ENCODE data around the gene KRT12.

Gene KRT12

GRCh38 chr17:40884708-40885512 lies 17.9 kb upstream of the KRT12 start, which contains the start of gene KRT20:
Gene KRT20 (minus strand): TSS chr17:40885242. CDS start chr17:40885185, 57 bp downstream.
- peaks cover 7 to 16% of the 10 kb centered on the region in 2 donors for H3K4me1 ChIP-seq (ENCODE audit: control insufficient read depth in 2 of 2, insufficient read depth in 2 of 2, low read length in 2 of 2)
- H3K27me3 ChIP-seq (ENCODE audit: control insufficient read depth in 2 of 2, insufficient read depth in 2 of 2, low read length in 2 of 2), result no peaks in the 10 kb centered on the region
- H3K9me3 ChIP-seq (ENCODE audit: control insufficient read depth in 2 of 2, low read length in 2 of 2), result no peaks in the 10 kb centered on the region
- peak within 1 kb of the TSS; percentile 61 to 63 for H3K9ac ChIP-seq (ENCODE audit: low read depth in 1 of 2, low read length in 2 of 2)
- H3K36me3 ChIP-seq (ENCODE audit: control insufficient read depth in 2 of 2, insufficient read depth in 2 of 2, low read length in 2 of 2), result peaks cover 2% of the 10 kb centered on the region in 2 donors
- peak within 1 kb of the TSS; percentile 66 to 82 for H3K4me3 ChIP-seq (ENCODE audit: low read length in 2 of 2)
- H3K27ac ChIP-seq (ENCODE audit: low read depth in 2 of 2, low read length in 2 of 2), result peak within 1 kb of the TSS; percentile 83 to 86

- peak overlapping the region; percentile 63 to 69 for H3K9ac ChIP-seq (ENCODE audit: low read depth in 1 of 2, low read length in 2 of 2)
- no peaks in the 10 kb centered on the region for H3K27me3 ChIP-seq (ENCODE audit: control insufficient read depth in 2 of 2, insufficient read depth in 2 of 2, low read length in 2 of 2)
- no peaks in the 10 kb centered on the region for H3K9me3 ChIP-seq (ENCODE audit: control insufficient read depth in 2 of 2, low read length in 2 of 2)
- H3K4me1 ChIP-seq (ENCODE audit: control insufficient read depth in 2 of 2, insufficient read depth in 2 of 2, low read length in 2 of 2), result peaks cover 7 to 16% of the 10 kb centered on the region in 2 donors
- H3K27ac ChIP-seq (ENCODE audit: low read depth in 2 of 2, low read length in 2 of 2), result peak overlapping the region; percentile 83 to 86
- peaks cover 5 to 9% of the 10 kb centered on the region in 2 donors for H3K36me3 ChIP-seq (ENCODE audit: control insufficient read depth in 2 of 2, insufficient read depth in 2 of 2, low read length in 2 of 2)
- H3K4me3 ChIP-seq (ENCODE audit: low read length in 2 of 2), result peak overlapping the region; percentile 66 to 82
Observed at GRCh38 chr17:40883626-40884334, 16.8 kb upstream of the KRT12 start.

GRCh38 chr17:40883031-40883430 lies 16.0 kb upstream of the KRT12 start:
- H3K27ac ChIP-seq (ENCODE audit: low read depth in 2 of 2, low read length in 2 of 2), result peak overlapping the region; percentile 80 to 82
- peak overlapping the region in 1 of 2 donors; percentile 62 for H3K9ac ChIP-seq (ENCODE audit: low read depth in 1 of 2, low read length in 2 of 2)
- H3K4me3 ChIP-seq (ENCODE audit: low read length in 2 of 2), result peak overlapping the region; percentile 66 to 82

GRCh38 chr17:40879026-40879425 lies 12.0 kb upstream of the KRT12 start:
- Histone ChIP-seq H3K36me3 (ENCODE audit: control insufficient read depth in 2 of 2, insufficient read depth in 2 of 2, low read length in 2 of 2) (peaks cover 13 to 16% of the 10 kb centered on the region in 2 donors), H3K4me3 (ENCODE audit: low read length in 2 of 2) (no peak overlapping the region), H3K27me3 (ENCODE audit: control insufficient read depth in 2 of 2, insufficient read depth in 2 of 2, low read length in 2 of 2) (no peaks in the 10 kb centered on the region), H3K9me3 (ENCODE audit: control insufficient read depth in 2 of 2, low read length in 2 of 2) (no peaks in the 10 kb centered on the region), H3K4me1 (ENCODE audit: control insufficient read depth in 2 of 2, insufficient read depth in 2 of 2, low read length in 2 of 2) (peaks cover 4 to 7% of the 10 kb centered on the region in 2 donors), H3K27ac (ENCODE audit: low read depth in 2 of 2, low read length in 2 of 2) (no peak overlapping the region), H3K9ac (ENCODE audit: low read depth in 1 of 2, low read length in 2 of 2) (no peak overlapping the region)

More at GRCh38 chr17:40883031-40883430, 16.0 kb upstream of the KRT12 start:
- Histone ChIP-seq H3K4me1 (ENCODE audit: control insufficient read depth in 2 of 2, insufficient read depth in 2 of 2, low read length in 2 of 2) (peaks cover 7 to 16% of the 10 kb centered on the region in 2 donors), H3K27me3 (ENCODE audit: control insufficient read depth in 2 of 2, insufficient read depth in 2 of 2, low read length in 2 of 2) (no peaks in the 10 kb centered on the region), H3K9me3 (ENCODE audit: control insufficient read depth in 2 of 2, low read length in 2 of 2) (no peaks in the 10 kb centered on the region), H3K36me3 (ENCODE audit: control insufficient read depth in 2 of 2, insufficient read depth in 2 of 2, low read length in 2 of 2) (peaks cover 11% of the 10 kb centered on the region in 2 donors)

- Histone ChIP-seq H3K4me3 (ENCODE audit: low read length in 2 of 2) (no peak overlapping the region), H3K9ac (ENCODE audit: low read depth in 1 of 2, low read length in 2 of 2) (no peak overlapping the region)
Observed at GRCh38 chr17:40878044-40878443, 11.0 kb upstream of the KRT12 start.

GRCh38 chr17:40873801-40874200 lies 6.8 kb upstream of the KRT12 start:
- Histone ChIP-seq H3K4me1 (ENCODE audit: control insufficient read depth in 2 of 2, insufficient read depth in 2 of 2, low read length in 2 of 2) (no peaks in the 10 kb centered on the region), H3K27ac (ENCODE audit: low read depth in 2 of 2, low read length in 2 of 2) (no peak overlapping the region), H3K9me3 (ENCODE audit: control insufficient read depth in 2 of 2, low read length in 2 of 2) (no peaks in the 10 kb centered on the region), H3K27me3 (ENCODE audit: control insufficient read depth in 2 of 2, insufficient read depth in 2 of 2, low read length in 2 of 2) (no peaks in the 10 kb centered on the region), H3K36me3 (ENCODE audit: control insufficient read depth in 2 of 2, insufficient read depth in 2 of 2, low read length in 2 of 2) (peaks cover 7 to 8% of the 10 kb centered on the region in 2 donors), H3K9ac (ENCODE audit: low read depth in 1 of 2, low read length in 2 of 2) (no peak overlapping the region), H3K4me3 (ENCODE audit: low read length in 2 of 2) (no peak overlapping the region)

More at GRCh38 chr17:40878044-40878443, 11.0 kb upstream of the KRT12 start:
- H3K27ac ChIP-seq (ENCODE audit: low read depth in 2 of 2, low read length in 2 of 2), result no peak overlapping the region
- no peaks in the 10 kb centered on the region for H3K9me3 ChIP-seq (ENCODE audit: control insufficient read depth in 2 of 2, low read length in 2 of 2)
- H3K36me3 ChIP-seq (ENCODE audit: control insufficient read depth in 2 of 2, insufficient read depth in 2 of 2, low read length in 2 of 2), result peaks cover 13 to 16% of the 10 kb centered on the region in 2 donors
- H3K27me3 ChIP-seq (ENCODE audit: control insufficient read depth in 2 of 2, insufficient read depth in 2 of 2, low read length in 2 of 2), result no peaks in the 10 kb centered on the region
- peaks cover 0 to 3% of the 10 kb centered on the region in 2 donors for H3K4me1 ChIP-seq (ENCODE audit: control insufficient read depth in 2 of 2, insufficient read depth in 2 of 2, low read length in 2 of 2)

GRCh38 chr17:40873255-40873654 lies 6.2 kb upstream of the KRT12 start:
- H3K27me3 ChIP-seq (ENCODE audit: control insufficient read depth in 2 of 2, insufficient read depth in 2 of 2, low read length in 2 of 2), result no peaks in the 10 kb centered on the region
- no peak overlapping the region for H3K9ac ChIP-seq (ENCODE audit: low read depth in 1 of 2, low read length in 2 of 2)
- H3K27ac ChIP-seq (ENCODE audit: low read depth in 2 of 2, low read length in 2 of 2), result no peak overlapping the region
- H3K36me3 ChIP-seq (ENCODE audit: control insufficient read depth in 2 of 2, insufficient read depth in 2 of 2, low read length in 2 of 2), result peaks cover 4 to 7% of the 10 kb centered on the region in 2 donors
- no peaks in the 10 kb centered on the region for H3K4me1 ChIP-seq (ENCODE audit: control insufficient read depth in 2 of 2, insufficient read depth in 2 of 2, low read length in 2 of 2)
- no peak overlapping the region for H3K4me3 ChIP-seq (ENCODE audit: low read length in 2 of 2)
- H3K9me3 ChIP-seq (ENCODE audit: control insufficient read depth in 2 of 2, low read length in 2 of 2), result no peaks in the 10 kb centered on the region

- H3K9me3 ChIP-seq (ENCODE audit: control insufficient read depth in 2 of 2, low read length in 2 of 2), result no peaks in the 10 kb centered on the region
- no peaks in the 10 kb centered on the region for H3K27me3 ChIP-seq (ENCODE audit: control insufficient read depth in 2 of 2, insufficient read depth in 2 of 2, low read length in 2 of 2)
Observed at GRCh38 chr17:40872416-40872815, 5.4 kb upstream of the KRT12 start.

GRCh38 chr17:40871316-40871715 lies 4.3 kb upstream of the KRT12 start:
- Histone ChIP-seq H3K4me3 (ENCODE audit: low read length in 2 of 2) (no peak overlapping the region), H3K9me3 (ENCODE audit: control insufficient read depth in 2 of 2, low read length in 2 of 2) (no peaks in the 10 kb centered on the region), H3K27me3 (ENCODE audit: control insufficient read depth in 2 of 2, insufficient read depth in 2 of 2, low read length in 2 of 2) (no peaks in the 10 kb centered on the region), H3K4me1 (ENCODE audit: control insufficient read depth in 2 of 2, insufficient read depth in 2 of 2, low read length in 2 of 2) (no peaks in the 10 kb centered on the region), H3K9ac (ENCODE audit: low read depth in 1 of 2, low read length in 2 of 2) (no peak overlapping the region), H3K36me3 (ENCODE audit: control insufficient read depth in 2 of 2, insufficient read depth in 2 of 2, low read length in 2 of 2) (no peaks in the 10 kb centered on the region), H3K27ac (ENCODE audit: low read depth in 2 of 2, low read length in 2 of 2) (no peak overlapping the region)

More at GRCh38 chr17:40872416-40872815, 5.4 kb upstream of the KRT12 start:
- Histone ChIP-seq H3K9ac (ENCODE audit: low read depth in 1 of 2, low read length in 2 of 2) (no peak overlapping the region), H3K4me1 (ENCODE audit: control insufficient read depth in 2 of 2, insufficient read depth in 2 of 2, low read length in 2 of 2) (no peaks in the 10 kb centered on the region), H3K27ac (ENCODE audit: low read depth in 2 of 2, low read length in 2 of 2) (no peak overlapping the region), H3K36me3 (ENCODE audit: control insufficient read depth in 2 of 2, insufficient read depth in 2 of 2, low read length in 2 of 2) (peaks cover 0 to 2% of the 10 kb centered on the region in 2 donors), H3K4me3 (ENCODE audit: low read length in 2 of 2) (no peak overlapping the region)

GRCh38 chr17:40870136-40870535 lies 3.1 kb upstream of the KRT12 start:
- H3K27me3 ChIP-seq (ENCODE audit: control insufficient read depth in 2 of 2, insufficient read depth in 2 of 2, low read length in 2 of 2), result no peaks in the 10 kb centered on the region
- no peaks in the 10 kb centered on the region for H3K4me1 ChIP-seq (ENCODE audit: control insufficient read depth in 2 of 2, insufficient read depth in 2 of 2, low read length in 2 of 2)
- H3K27ac ChIP-seq (ENCODE audit: low read depth in 2 of 2, low read length in 2 of 2), result no peak overlapping the region
- H3K9ac ChIP-seq (ENCODE audit: low read depth in 1 of 2, low read length in 2 of 2), result no peak overlapping the region
- no peaks in the 10 kb centered on the region for H3K9me3 ChIP-seq (ENCODE audit: control insufficient read depth in 2 of 2, low read length in 2 of 2)
- no peak overlapping the region for H3K4me3 ChIP-seq (ENCODE audit: low read length in 2 of 2)
- no peaks in the 10 kb centered on the region for H3K36me3 ChIP-seq (ENCODE audit: control insufficient read depth in 2 of 2, insufficient read depth in 2 of 2, low read length in 2 of 2)

Data from mucosa of rectum (tissue), 2 donors.